GM12874 (cell line): ENCODE results near the gene PYDC2.

Source experiments
- CTCF ChIP-seq: IDR thresholded peaks from 2 replicates; pipeline ENCODE4 v1.5.1; 2011; ENCODE audit warnings: low read depth, mild to moderate bottlenecking, control low read depth, low read length, moderate library complexity; ENCODE audit not compliant: insufficient read depth

PYDC2 gene

GRCh38 chr3:191425322-191425734, 35.6 kb upstream of the PYDC2 start:
- no peak for TF ChIP-seq CTCF

- no peak for TF ChIP-seq CTCF
Measured at GRCh38 chr3:191426311-191426710, 34.7 kb upstream of the PYDC2 start.

GRCh38 chr3:191428177-191428576, 32.8 kb upstream of the PYDC2 start:
- TF ChIP-seq CTCF, result no peak

- no peak for TF ChIP-seq CTCF
Measured at GRCh38 chr3:191430103-191430502, 30.9 kb upstream of the PYDC2 start.

GRCh38 chr3:191431160-191431822, 29.7 kb upstream of the PYDC2 start:
- TF ChIP-seq CTCF, result no peak

GRCh38 chr3:191432162-191432561, 28.8 kb upstream of the PYDC2 start:
- TF ChIP-seq CTCF, result no peak

GRCh38 chr3:191434024-191434423, 26.9 kb upstream of the PYDC2 start:
- TF ChIP-seq CTCF, result no peak

- no peak for TF ChIP-seq CTCF
Measured at GRCh38 chr3:191435981-191436380, 25.0 kb upstream of the PYDC2 start.
